CD4-positive, alpha-beta T cell treated with Interleukin-10 for 1 hour (primary cell): ENCODE data around the gene ASMTL.
A peak's percentile ranks its signal among the peaks of the same experiment; 100 is the strongest.
"Not testable (repeated sequence)": the region's sequence is repeated elsewhere in the genome, so short reads cannot be mapped to it uniquely, and the experiment has no call there.

ENCODE experiments used
- DNase-seq: peaks from one replicate; pipeline ENCODE4 v3.0.0-alpha.2; 2020

ASMTL gene

GRCh38 chrX:1481636-1482529, 29.2 kb upstream of the ASMTL start:
- DNase-seq = peak; percentile 82

DNA sequence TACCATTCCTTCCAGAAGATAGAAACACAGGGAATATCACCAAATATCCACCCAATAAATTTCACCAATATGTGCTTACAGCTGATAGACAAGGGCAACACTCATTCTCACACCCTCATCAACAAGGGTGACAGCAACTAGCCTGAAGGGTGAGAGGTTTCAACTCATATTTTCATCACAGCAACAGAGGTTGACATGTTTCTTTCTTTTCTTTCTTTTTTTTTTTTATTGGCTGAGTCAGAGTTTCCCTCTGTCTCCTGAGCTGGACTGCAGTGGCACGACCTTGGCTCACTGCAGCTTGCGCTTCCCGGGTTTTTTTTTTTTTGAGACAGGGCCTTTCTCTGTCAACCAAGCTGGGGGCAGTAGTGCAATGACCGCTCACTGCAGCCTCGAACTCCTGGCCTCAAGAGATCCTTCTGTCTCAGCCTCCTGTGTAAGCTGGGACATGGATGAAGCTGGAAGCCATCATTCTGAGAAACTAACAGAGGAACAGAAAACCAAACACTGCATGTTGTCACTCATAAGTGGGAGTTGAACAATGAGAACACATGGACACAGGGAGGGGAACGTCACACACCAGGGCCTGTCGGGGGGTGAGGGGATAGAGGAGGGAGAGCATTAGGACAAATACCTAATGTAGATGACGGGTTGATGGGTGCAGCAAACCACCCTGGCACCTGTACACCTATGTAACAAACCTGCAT, 27.5 kb upstream of the ASMTL start:
- no peak for DNase-seq

GRCh38 chrX:1477801-1478458, 25.2 kb upstream of the ASMTL start:
- DNase-seq = no peak

GRCh38 chrX:1477229-1477628, 24.5 kb upstream of the ASMTL start:
- DNase-seq = no peak

DNA sequence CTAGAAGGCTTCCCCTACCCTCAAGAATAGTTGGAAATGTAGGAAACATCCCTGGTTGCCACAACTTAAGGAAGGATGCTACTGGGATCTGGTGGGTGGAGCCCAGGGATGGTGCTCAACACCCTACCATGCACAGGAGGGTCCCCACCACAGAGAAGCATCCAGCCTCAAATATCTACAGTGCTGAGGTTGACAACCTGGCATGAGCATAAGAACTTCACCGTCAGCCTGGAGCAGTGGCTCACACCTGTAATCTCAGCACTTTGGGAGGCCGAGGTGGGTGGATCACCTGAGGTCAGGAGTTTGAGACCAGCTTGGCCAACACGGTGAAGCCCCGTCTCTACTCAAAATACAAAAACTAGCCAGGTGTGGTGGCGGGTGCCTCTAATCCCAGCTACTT, 24.0 kb upstream of the ASMTL start:
- no peak for DNase-seq

- no peak for DNase-seq
These were observed 23.2 kb upstream of the ASMTL start for GRCh38 chrX:1475881-1476280.

- DNase-seq = no peak
These were observed 22.8 kb upstream of the ASMTL start for GRCh38 chrX:1475481-1475880.

GRCh38 chrX:1474593-1474992, 21.9 kb upstream of the ASMTL start:
- not testable (repeated sequence) for DNase-seq

DNA sequence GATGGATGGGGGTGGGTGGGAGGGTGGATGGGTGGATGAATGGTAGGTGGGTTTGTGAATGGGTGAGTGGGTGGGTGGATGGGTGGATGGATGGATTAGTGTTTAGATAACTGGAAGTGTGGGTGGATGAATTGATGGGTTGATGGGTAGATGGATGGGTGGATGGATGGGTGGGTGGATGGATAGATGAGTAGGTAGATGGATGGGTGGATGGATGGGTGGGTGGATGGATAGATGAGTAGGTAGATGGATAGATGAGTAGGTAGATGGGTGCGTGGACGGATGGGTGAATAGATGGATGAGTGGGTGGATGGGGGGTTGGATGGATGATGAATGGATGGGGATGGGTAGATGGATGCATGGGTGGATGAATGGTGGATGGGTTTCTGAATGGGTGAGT, 20.3 kb upstream of the ASMTL start:
- no peak for DNase-seq

DNA sequence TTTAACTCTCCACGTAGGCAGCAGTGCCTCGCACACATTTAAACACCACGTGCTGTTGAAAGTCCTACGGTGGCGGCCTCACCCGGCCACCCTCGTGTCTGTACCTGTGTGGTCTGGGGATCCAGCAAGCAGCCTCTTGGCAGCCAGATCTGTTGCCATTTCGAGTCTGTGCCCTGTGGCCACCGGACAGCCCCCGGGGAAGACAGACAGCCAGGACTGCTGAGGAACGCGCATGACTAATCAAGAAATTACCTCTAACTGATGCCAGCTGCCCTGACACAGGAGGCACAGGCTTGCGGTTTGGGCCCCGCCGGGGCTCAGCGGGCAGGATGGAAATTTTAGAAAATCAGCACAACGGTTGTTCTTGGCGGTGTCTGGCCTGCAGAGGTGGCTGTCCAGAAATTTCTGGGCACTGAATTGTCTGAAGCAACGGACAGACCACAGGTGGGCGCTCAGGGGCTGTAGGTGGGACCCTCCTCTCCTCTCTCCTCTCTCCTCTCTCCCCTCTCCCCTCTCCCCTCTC, 15.6 kb upstream of the ASMTL start:
- peak; percentile 81 for DNase-seq

DNA sequence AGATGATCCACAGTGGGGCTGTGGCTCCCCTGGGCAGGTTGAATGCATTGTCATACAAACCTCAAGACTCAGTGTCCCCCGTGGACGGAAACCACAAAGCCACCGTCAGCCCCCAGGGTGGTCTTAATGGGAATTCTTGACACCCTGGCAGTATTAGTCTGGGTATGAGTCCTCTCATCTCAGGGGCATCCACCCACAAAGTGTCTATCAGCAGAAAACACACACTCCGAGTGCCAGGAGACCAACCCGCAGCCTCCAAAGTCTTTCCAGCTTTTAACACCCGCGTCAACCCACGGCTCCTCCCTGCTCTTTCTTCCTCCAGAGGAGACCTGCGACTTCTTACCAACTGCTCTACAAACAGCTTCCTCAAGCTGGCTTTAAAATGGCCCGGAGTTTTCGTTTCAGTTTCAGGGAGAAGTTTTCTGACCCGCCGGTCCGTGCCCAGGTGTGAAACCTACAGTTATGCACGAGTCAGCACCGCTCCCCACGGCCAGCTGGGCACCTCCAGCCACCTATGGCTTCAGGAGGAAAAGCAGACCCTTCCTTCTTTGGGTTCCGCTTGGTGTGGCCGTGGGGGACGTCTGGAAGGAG, 14.4 kb upstream of the ASMTL start:
- peak; percentile 58 for DNase-seq

DNA sequence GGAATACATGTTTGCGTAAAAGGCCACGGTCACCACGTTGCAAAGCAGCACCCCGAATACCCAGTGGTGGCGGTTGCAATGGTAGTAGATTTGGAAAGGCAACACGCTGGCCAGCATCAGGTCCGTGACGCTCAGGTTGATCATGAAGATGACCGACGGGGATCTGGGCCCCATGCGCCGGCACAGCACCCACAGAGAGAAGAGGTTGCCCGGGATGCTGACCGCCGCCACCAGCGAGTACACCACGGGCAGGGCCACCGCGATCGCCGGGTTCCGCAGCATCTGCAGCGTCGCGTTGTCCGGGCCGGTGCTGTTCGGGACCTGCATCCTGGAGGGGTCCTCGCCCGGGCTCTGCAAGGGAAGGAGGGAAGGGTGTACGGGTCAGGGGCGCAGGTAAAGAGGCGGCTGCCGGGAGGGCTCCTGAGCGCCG, 13.5 kb upstream of the ASMTL start:
- no peak for DNase-seq

DNA sequence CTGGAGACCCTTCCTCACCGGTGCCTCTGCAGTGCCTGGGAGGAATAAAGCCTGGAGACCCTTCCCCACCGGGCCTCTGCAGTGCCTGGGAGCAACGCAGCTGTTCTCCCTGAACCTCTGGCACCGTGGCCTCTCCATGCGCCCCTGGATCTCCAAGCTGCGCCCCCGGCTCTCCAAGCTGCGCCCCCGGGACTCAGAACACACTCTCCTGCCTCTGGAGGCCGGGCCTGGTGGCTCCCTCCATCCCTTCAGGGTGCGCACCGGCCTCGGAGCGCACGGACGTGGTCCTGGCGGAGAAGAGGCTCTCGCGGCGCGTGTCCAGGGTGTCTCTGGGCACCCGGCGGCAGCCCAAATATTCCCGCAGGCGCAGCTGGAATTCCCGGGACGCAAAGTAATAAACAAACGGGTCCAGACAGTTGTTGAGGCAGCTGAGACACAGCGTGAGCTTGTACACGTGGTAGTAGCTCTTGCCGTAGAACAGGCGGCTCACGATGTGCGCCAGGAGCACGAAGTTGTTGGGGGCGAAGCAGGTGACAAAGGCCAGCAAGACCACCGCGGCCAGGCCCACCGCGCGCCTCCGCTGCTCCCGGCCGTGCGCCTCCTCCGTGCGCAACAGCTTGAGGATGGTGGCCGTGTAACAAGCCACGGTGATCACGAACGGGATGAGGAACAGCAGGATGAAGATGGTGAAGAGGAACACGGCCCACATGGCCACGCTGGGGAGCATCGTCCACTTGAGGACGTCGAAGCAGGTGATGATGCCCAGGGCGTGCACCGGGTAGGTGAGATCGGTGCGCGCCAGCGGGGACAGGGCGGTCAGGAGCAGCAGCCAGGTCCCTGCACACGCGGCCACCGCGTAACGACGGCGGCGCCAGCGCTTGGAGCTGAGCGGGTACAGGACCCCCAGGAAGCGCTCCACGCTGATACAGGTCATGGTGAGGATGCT, 12.8 kb upstream of the ASMTL start:
- no peak for DNase-seq

- DNase-seq = no peak
These were observed 12.2 kb upstream of the ASMTL start for GRCh38 chrX:1464971-1465285.

- DNase-seq = peak; percentile 51
These were observed 11.6 kb upstream of the ASMTL start for GRCh38 chrX:1464041-1464970.

DNA sequence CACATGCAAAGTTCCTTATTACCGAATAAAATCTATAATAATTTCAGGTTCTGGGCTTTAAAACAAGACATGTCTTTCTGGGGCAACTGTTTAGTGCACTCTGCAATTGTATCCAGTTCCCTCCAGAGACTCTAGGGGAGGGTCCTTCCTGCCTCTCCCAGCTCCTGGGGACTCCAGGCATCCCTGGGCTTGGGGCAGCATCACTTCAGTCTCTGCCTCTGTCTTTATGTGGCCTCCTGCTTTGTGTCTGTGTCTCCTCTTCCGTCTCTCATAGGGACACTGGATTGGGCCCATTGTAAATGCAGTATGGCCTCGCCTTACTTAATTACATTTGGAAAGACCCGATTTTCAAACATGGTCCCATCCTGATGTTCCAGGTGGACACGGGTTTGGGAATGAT, 10.9 kb upstream of the ASMTL start:
- no peak for DNase-seq

GRCh38 chrX:1462596-1463251, 10.0 kb upstream of the ASMTL start:
- peak; percentile 88 for DNase-seq

DNA sequence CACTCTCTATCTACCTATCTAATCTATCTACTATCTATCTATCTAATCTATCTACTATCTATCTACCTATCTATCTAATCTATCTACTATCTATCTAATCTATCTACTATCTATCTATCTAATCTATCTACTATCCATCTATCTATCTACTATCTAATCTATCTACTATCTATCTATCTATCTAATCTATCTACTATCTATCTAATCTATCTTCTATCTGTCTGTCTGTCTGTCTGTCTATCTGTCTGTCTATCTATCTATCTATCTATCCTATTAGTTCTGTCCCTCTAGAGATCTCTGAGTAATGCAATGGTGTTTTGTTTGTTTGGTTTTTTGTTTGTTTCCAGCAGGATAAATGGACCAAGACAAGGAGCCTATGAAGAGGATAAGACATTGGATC, 9.4 kb upstream of the ASMTL start:
- DNase-seq = no peak

DNA sequence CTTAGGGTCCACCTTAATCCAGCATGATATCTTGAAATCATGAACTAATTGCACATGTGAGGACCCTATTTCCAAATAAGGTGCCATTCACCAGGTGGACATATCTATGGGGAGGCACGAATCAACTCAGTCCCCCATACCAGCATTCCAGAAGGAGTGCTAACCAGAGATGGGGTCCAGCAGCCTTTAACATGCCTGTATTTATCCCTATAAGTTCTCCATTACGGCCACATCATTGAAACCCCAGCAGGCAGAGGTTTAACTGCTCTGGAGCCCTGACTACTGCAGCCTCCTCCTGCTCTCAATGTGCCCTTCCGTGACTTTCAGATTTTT, 3.2 kb upstream of the ASMTL start:
- DNase-seq = no peak
